GM12801 (cell line): ENCODE results near the gene SLC25A10.

Experiments
- TF ChIP-seq, protein P1 (sequence below): IDR thresholded peaks from one replicate; pipeline ENCODE4 v1.5.1; 2011; ENCODE audit warnings: control low read depth; ENCODE audit not compliant: insufficient read length; ENCODE audit errors: extremely low read depth

Gene SLC25A10

GRCh38 chr17:81734405-81735263, 22.6 kb downstream of the SLC25A10 start:
- TF ChIP-seq, protein P1, sequence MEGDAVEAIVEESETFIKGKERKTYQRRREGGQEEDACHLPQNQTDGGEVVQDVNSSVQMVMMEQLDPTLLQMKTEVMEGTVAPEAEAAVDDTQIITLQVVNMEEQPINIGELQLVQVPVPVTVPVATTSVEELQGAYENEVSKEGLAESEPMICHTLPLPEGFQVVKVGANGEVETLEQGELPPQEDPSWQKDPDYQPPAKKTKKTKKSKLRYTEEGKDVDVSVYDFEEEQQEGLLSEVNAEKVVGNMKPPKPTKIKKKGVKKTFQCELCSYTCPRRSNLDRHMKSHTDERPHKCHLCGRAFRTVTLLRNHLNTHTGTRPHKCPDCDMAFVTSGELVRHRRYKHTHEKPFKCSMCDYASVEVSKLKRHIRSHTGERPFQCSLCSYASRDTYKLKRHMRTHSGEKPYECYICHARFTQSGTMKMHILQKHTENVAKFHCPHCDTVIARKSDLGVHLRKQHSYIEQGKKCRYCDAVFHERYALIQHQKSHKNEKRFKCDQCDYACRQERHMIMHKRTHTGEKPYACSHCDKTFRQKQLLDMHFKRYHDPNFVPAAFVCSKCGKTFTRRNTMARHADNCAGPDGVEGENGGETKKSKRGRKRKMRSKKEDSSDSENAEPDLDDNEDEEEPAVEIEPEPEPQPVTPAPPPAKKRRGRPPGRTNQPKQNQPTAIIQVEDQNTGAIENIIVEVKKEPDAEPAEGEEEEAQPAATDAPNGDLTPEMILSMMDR, result no peak

DNA sequence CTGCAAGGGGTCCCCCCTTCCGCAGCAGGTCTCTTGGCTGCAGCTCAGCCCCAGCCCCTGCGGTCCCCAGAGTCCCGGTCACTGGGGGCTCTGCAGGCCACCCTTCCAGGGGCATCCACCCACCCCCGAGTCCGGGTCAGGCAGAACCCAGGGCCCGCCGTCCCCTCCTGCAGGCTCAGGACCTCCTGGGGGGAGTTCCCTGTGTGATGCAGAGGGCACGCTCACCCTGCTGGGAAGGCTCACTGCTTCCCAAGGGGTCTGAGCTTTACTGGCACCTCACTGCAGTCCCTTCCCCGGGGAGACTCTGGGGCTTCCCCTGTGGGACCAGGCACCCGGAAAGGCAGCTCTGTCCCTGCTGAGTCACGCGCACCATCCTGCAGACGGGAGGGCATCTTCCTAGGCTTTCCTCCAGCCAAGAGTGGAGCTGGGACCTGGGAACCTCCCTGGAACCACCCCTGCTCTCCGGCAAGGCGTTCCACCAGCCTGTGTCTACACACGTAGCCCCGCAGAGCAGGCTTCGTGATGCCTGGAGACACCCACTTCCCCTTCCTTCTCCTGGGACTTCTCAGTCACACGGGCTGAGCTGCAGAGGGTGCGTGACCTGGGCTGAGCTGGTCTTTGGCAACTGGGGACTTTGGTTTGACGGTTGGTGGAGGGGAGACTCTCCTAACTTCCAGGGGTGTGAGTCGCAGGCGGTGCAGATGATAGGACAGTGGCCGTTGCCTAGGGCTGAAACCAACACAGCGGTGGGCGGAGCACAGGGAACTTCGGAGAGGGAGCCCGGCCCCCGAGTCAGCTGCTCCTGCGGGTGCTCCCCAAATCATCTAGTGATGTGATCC, 23.4 kb downstream of the SLC25A10 start:
- TF ChIP-seq, protein P1, result no peak

- TF ChIP-seq, protein P1, result no peak
Observed at GRCh38 chr17:81737947-81738800, 26.1 kb downstream of the SLC25A10 start.

DNA sequence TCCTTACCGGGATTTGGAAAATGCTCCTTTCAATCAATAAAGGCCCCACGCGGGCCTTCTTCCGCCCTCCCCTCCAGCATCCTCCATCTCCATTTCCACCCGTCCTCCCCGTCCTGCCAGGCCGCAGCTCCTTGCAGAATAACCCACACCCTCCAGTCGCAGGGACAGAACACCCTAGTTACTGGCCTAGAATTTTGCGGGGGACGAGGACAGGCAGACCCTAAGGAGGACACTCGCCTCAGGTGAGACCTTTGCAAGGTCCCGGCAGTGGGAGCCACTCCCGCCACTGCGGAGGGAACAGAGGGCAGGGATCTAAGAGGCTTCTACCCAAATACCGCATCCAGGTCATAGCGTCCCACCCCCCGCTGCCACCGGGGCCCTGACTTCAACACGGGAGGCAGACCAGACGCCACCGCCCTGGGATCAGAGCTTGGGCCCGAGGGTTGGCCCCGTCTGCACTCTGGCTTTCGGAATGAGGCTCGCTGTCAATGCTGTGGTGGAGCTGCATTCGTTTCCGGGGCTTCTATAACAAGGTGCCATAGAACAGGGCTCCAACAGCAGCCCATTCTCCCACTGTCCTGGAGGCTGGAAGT, 26.8 kb downstream of the SLC25A10 start:
- TF ChIP-seq, protein P1, result no peak

GRCh38 chr17:81740395-81740961, 28.4 kb downstream of the SLC25A10 start:
- TF ChIP-seq, protein P1, result no peak

DNA sequence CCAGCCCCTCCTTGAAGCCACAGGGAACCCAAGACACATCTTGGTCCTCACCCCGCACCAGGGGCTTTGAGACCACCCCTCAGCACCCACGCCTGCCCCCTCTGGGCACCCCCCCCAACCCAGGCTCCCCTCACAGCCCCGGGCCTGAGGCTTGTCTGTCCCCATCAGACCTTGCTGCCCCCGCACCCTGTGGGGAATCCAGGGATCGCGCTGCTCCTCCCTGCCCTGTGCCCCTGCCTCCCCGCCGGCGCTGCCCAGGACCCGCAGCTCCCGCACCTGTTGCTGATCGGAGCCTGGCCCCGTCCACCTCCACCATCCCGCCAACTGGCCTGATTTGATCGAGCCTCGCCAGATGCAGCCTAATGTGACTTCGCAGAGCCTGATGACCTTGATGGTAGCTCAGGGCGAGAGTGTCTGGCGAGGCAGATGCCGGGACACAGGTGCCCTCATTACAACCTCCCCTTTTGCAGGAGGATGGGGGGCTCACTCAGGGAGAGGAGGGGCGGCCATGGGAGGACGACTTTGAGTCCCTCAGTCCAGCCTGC, 29.0 kb downstream of the SLC25A10 start:
- TF ChIP-seq, protein P1, result no peak
